HG03097 (cell line): Measurements from ENCODE around the gene LPAR4.
"Not testable (repeated sequence)": the region's sequence is repeated elsewhere in the genome, so short reads cannot be mapped to it uniquely, and the experiment has no call there.

ENCODE experiments used
- ATAC-seq: cut with Tn5 transposase; IDR thresholded peaks from one replicate; pipeline ENCODE4 v1.9.1; 2021; ENCODE audit not compliant: unreplicated experiment, low FRiP score

Gene LPAR4

GRCh38 chrX:78747489-78747888 is at the start of gene LPAR4:
Gene LPAR4, plus strand, starts transcription at chrX:78747720. Its CDS starts 7,150 bp downstream, at chrX:78754870.
- ATAC-seq, result no peak

- no peak for ATAC-seq
These were observed 41.4 kb upstream of the LPAR4 start for GRCh38 chrX:78706071-78706470.

- ATAC-seq, result no peak
These were observed 39.3 kb upstream of the LPAR4 start for GRCh38 chrX:78708262-78708661.

- no peak for ATAC-seq
These were observed 38.7 kb upstream of the LPAR4 start for GRCh38 chrX:78708816-78709215.

GRCh38 chrX:78710171-78710570 is 37.3 kb upstream of the LPAR4 start:
- ATAC-seq, result no peak

GRCh38 chrX:78712336-78712735 is 35.2 kb upstream of the LPAR4 start:
- no peak for ATAC-seq

GRCh38 chrX:78725287-78725686 is 22.2 kb upstream of the LPAR4 start:
- no peak for ATAC-seq

- ATAC-seq, result no peak
These were observed 1.0 kb upstream of the LPAR4 start for GRCh38 chrX:78746496-78746895.

GRCh38 chrX:78747971-78748370 is 451 bp downstream of the LPAR4 start:
- no peak for ATAC-seq

GRCh38 chrX:78748846-78749245 is 1.3 kb downstream of the LPAR4 start:
- no peak for ATAC-seq

GRCh38 chrX:78753571-78753970 is 6.1 kb downstream of the LPAR4 start:
- no peak for ATAC-seq

- peak; percentile 94 for ATAC-seq
These were observed 7.4 kb downstream of the LPAR4 start for GRCh38 chrX:78754917-78755316.

GRCh38 chrX:78759081-78759480 is 11.6 kb downstream of the LPAR4 start:
- no peak for ATAC-seq

- ATAC-seq, result no peak
These were observed 21.7 kb downstream of the LPAR4 start for GRCh38 chrX:78769101-78769755.

- ATAC-seq, result no peak
These were observed 22.4 kb downstream of the LPAR4 start for GRCh38 chrX:78769946-78770345.

GRCh38 chrX:78796916-78797315 is 49.4 kb downstream of the LPAR4 start:
- no peak for ATAC-seq

GRCh38 chrX:78800114-78800513 is 52.6 kb downstream of the LPAR4 start:
- no peak for ATAC-seq

- ATAC-seq, result no peak
These were observed 53.2 kb downstream of the LPAR4 start for GRCh38 chrX:78800694-78801093.

- ATAC-seq, result no peak
These were observed 54.0 kb downstream of the LPAR4 start for GRCh38 chrX:78801522-78801921.

- not testable (repeated sequence) for ATAC-seq
These were observed 55.0 kb downstream of the LPAR4 start for GRCh38 chrX:78802526-78802925.
